Activated CD4-positive, CD25-positive, alpha-beta regulatory T cell (primary cell): ENCODE results near the gene MPP4.
A peak's percentile ranks its signal among the peaks of the same experiment; 100 is the strongest.
"Not testable (repeated sequence)": the region's sequence is repeated elsewhere in the genome, so short reads cannot be mapped to it uniquely, and the experiment has no call there.

Experiments
- DNase-seq, 4 experiments: peaks; one replicate each; lab custom pipeline; 2025; lab: John Stamatoyannopoulos, UW

Gene MPP4

GRCh38 chr2:201671205-201671604, 27.2 kb downstream of the MPP4 start:
- not testable (repeated sequence) for DNase-seq

GRCh38 chr2:201669865-201670264, 28.6 kb downstream of the MPP4 start:
- DNase-seq: no peak

- DNase-seq: no peak
Measured at GRCh38 chr2:201668402-201668910, 30.0 kb downstream of the MPP4 start.

GRCh38 chr2:201664334-201664733, 34.1 kb downstream of the MPP4 start:
- no peak for DNase-seq

- no peak for DNase-seq
Measured at GRCh38 chr2:201661366-201661765, 37.1 kb downstream of the MPP4 start.

GRCh38 chr2:201660293-201660895, 38.0 kb downstream of the MPP4 start:
- DNase-seq: no peak

- DNase-seq: no peak
Measured at GRCh38 chr2:201656740-201657139, 41.7 kb downstream of the MPP4 start.

GRCh38 chr2:201656102-201656501, 42.3 kb downstream of the MPP4 start:
- no peak for DNase-seq

GRCh38 chr2:201654616-201655384, 43.6 kb downstream of the MPP4 start:
- no peak for DNase-seq

- DNase-seq: no peak
Measured at GRCh38 chr2:201653221-201653620, 45.2 kb downstream of the MPP4 start.

GRCh38 chr2:201649442-201649841, 49.0 kb downstream of the MPP4 start:
- no peak for DNase-seq

GRCh38 chr2:201647431-201647830, 51.0 kb downstream of the MPP4 start:
- DNase-seq: no peak

GRCh38 chr2:201644001-201644400, 54.4 kb downstream of the MPP4 start:
- no peak for DNase-seq

- DNase-seq: peak; percentile 9 to 40 (median 16)
Measured at GRCh38 chr2:201643216-201643890, 55.1 kb downstream of the MPP4 start, which contains the start of gene TMEM237. Gene TMEM237, minus strand, starts transcription at chr2:201643503. Its CDS starts 103 bp downstream, at chr2:201643400.

GRCh38 chr2:201642579-201643215, 55.7 kb downstream of the MPP4 start:
- DNase-seq: peak; percentile 69 to 78 (median 72)

GRCh38 chr2:201642086-201642578, 56.3 kb downstream of the MPP4 start:
- DNase-seq: peak in 1 of 4 experiments; percentile 61

GRCh38 chr2:201639205-201639604, 59.2 kb downstream of the MPP4 start:
- DNase-seq: no peak

GRCh38 chr2:201638326-201638725, 60.1 kb downstream of the MPP4 start:
- no peak for DNase-seq

GRCh38 chr2:201633661-201634249, 64.7 kb downstream of the MPP4 start:
- DNase-seq: no peak

- no peak for DNase-seq
Measured at GRCh38 chr2:201631041-201631440, 67.4 kb downstream of the MPP4 start.

GRCh38 chr2:201630577-201630976, 67.9 kb downstream of the MPP4 start:
- no peak for DNase-seq

- no peak for DNase-seq
Measured at GRCh38 chr2:201628545-201628944, 69.9 kb downstream of the MPP4 start.
